HG03060 (cell line): ENCODE results near the gene NAALADL1.
A peak's percentile ranks its signal among the peaks of the same experiment; 100 is the strongest.

Experiments
- ATAC-seq: cut with Tn5 transposase; IDR thresholded peaks from one replicate; pipeline ENCODE4 v1.9.1; 2021; ENCODE audit warnings: low read depth, moderate number of reproducible peaks; ENCODE audit not compliant: unreplicated experiment

The NAALADL1 gene

GRCh38 chr11:65058419-65059054 lies at the start of gene NAALADL1:
NAALADL1 (minus strand) TSS chr11:65058553; CDS start chr11:65058521, 32 bp downstream.
- ATAC-seq, result no peak

DNA sequence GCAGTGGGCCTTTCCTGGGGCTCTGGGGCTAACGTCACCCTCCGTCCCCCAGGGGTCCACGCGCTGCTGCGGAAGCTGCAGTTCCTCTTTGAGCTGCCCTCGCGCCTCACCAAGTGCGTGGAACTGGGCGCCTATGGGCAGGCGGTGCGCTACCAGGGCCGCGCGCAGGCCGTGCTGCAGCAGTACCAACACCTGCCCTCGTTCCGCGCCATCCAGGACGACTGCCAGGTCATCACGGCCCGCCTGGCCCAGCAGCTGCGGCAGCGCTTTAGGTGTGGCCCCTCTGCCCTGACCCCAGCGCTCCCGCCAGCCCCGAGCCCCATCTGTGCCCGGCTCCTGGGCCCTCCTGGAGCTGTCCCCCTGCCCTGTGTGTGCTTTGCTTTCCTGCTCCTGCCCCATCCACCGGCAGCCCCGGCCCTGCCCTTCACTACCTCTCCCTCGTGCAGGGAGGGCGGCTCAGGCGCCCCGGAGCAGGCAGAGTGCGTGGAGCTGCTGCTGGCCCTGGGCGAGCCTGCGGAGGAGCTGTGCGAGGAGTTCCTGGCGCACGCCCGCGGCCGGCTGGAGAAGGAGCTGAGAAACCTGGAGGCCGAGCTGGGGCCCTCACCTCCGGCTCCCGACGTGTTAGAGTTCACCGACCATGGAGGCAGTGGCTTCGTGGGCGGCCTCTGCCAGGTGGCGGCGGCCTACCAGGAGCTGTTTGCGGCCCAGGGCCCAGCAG lies 49.6 kb upstream of the NAALADL1 start:
- ATAC-seq, result no peak

GRCh38 chr11:65107078-65107477 lies 48.7 kb upstream of the NAALADL1 start:
- ATAC-seq, result no peak

DNA sequence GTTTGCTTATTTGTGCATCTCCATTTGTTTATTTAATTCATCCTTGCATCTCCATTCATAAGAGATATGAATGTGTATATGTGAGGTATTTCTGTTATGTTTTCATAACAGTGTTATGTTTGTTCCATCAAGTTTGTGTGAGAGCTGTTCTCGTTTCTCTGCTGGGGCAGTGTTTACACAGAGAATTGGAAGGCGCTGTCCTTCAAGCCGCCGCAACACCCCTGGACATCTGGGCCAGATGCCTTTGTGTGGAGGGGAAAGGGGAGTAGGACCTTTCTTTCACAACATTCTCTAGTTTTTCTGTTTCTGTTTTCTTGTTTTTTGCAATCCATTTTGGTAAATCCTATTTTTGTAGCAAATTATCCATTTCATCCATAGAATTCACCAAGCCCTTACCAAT lies 46.3 kb upstream of the NAALADL1 start:
- no peak for ATAC-seq

DNA sequence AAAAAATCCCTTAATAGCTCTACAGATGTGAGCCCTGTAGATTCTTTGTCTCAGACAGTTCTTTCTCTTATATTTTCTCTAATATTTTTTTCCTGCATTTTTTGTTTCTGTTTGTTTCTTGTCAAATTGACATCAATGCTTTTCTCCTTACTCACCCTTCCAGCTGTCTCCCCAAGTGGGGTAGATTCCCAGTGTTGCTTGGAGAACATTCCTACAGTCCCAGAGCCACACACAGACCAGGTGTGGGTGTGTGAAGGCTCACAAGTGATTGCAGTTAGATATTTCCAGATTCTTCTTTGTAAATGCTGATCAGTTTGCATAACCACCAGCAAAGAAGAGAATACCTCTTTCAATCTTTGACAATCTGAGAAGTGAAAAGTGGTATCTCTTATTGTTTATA lies 45.1 kb upstream of the NAALADL1 start:
- no peak for ATAC-seq

DNA sequence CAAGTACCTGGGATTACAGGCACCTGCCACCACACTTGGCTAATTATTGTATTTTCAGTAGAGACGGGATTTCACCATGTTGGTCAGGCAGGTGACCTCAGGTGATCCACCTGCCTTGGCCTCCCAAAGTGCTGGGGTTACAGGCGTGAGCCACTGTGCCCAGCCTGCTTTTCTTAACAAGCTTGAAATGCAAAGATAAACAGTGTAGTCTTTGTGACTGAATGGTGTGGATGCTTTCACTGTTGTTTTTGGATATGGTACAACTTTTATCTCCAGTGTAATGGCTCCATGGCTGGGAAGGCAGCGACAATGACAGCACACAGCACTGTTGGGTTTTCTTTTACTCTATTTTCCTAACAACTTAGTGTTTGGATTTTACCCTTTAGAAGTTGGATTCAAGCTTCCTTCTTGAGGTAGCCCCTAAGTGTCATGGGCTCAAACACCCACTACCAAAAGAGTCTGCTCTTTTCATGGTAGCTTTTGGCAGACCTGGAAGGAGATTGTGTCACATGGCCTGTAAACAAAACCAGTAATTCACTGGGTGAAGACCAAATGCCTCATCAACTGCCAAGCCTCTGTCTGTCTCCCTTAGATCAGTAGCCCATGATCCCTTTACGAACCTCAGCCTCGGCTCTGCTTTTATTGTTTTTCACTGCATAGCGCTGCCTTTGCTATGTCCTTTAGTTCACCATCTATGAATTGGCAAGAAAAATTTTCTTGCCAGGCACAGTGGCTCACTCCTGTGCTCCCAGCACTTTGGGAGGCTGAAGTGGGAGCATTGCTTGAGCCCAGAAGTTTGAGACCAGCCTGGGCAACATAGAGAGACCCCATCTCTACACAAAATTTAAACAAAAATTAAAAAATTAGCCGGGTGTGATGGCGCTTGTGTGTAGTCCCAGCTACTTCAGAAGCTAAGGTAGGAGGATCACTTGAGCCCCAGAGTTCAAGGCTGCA lies 44.1 kb upstream of the NAALADL1 start:
- no peak for ATAC-seq

DNA sequence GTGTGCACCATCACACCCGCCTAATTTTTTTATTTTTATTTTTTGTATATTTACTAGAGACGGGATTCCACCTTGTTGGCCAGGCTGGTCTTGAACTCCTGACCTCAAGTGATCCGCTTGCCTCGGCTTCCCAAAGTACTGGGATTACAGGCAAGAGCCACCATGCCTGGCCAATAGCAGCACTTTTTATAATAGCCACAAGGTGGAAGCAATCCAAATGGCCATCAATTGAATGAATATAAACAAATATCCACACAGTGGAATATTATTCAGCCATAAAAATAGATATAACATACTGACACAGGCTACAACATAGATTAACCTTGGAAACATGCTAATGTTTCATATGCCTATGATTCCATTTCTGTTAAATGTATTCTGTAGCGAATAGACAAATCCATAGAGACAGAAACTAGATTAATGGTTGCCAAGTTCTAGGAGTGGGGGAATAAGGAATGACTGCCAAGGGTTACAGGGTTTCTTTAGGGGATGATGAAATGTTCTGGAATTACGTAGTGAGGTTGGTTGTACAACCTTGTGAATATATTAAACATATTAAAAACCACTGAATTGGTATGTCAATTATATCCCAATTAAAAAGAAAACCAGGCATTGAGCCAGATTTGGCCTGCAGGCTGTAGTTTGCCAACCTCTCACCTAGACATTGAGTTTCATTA lies 42.5 kb upstream of the NAALADL1 start:
- no peak for ATAC-seq

DNA sequence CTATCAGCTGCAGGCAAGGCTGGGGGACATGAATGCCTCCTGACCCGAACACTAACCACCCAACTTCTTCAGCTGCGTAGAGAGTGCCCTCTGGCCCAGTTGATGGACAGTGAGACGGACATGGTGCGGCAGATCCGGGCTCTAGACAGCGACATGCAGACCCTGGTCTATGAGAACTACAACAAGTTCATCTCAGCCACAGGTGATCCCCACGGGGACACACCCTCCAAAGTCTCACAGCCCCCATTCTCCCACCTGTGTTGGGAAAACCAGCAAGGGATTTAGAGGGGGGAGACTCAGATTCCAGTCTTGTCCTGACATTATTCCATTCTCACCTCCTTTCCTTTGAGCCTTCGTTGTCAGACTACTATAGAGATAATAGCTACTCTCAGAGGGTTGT lies 38.6 kb upstream of the NAALADL1 start:
- no peak for ATAC-seq

DNA sequence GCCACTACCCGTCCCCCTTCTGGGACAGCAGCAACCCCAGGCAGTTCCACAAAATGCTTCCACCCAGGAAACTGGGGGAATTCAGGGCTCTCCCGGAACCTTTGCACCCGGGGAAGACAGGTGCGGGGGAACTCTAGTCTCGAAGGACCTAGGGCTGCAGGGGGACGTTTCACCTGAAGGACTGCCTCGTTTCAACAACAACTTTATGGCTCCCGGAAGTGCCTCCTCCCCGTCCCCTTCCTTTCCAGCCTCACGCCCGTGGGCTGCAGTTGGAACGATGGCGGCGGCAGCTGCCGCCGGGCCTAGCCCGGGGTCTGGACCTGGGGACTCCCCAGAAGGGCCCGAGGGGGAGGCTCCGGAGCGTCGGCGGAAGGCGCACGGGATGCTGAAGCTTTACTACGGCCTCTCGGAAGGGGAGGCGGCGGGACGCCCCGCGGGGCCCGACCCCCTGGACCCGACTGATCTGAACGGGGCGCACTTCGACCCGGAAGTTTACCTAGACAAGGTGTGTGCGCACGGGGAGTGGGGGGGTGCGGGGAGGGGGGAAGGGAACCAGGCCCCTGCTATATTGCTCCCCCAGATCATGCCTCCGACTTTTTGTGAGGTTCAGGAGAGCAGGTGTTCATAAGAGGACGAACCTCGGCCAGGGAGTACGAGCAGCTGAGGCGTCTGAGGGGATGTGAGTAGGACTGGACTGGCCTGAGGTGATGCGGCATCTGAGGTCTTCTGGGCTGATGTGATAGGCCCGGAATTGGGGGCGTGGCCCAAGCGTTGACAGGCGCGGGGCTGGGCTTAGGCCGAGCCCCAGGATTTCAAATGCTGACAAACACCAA lies 37.8 kb upstream of the NAALADL1 start, which contains the start of gene VPS51:
Gene VPS51 (plus strand): TSS at position 241 of the 833 bp plus-strand sequence. CDS start 37 bp downstream, at position 278.
- ATAC-seq, result peak; percentile 60

GRCh38 chr11:65095427-65095826 lies 37.1 kb upstream of the NAALADL1 start:
- ATAC-seq, result no peak

GRCh38 chr11:65090628-65091027 lies 32.3 kb upstream of the NAALADL1 start:
- ATAC-seq, result no peak

DNA sequence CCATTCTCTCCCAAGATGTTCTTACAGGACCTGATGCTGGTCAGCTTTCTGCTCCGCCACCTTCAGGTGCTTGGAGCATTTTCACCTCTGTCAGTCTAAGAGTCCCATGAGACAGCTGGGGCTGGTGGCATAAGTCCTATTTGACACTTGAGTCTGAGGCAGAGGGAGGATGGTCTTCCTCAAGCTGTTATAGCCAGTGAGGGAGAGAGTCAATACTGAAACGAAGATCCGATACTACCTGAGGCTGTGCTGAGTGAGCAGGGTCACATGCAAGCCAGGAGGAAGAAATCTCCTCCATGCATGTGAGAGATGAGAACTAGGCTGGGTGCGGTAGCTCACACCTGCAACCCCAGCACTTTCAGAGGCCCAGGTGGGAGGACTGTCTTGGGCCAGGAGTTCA lies 31.3 kb upstream of the NAALADL1 start:
- no peak for ATAC-seq

- ATAC-seq, result no peak
Measured at GRCh38 chr11:65087827-65088226, 29.5 kb upstream of the NAALADL1 start.

DNA sequence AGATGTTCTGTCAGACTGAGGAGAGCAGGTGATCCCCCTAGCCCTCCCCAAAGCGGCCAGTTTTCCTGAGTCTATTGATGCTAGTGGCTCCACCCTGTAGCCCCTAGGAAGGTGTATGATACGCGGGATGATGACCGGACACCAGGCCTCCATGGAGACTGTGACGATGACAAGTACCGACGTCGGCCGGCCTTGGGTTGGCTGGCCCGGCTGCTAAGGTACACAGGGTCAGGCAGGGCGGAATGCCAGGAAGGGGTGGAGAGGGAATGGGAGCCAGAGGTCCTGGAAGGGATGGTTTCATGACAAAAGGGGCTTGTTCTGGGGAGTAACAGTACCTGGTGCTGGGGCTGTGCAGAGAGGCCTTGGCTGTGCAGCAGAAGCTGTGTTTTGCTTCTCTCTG lies 28.9 kb upstream of the NAALADL1 start:
- ATAC-seq, result no peak

DNA sequence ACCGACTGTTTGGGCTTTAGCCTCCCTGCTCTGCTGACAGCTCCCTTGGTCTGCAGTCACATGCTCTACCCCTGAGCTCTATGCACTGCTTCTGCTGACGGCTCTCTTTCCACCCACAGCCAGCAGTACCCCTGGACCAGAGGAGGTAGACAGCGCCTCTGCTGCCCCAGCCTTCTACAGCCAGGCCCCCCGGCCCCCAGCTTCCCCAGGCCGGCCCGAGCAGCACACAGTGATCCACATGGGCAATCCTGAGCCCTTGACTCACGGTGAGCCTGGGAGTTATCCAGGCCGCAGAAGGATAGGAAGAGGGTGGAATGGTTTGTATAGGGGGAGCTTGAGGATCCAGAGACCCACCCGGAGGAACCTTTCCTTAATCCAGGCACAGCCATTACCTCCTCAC lies 28.5 kb upstream of the NAALADL1 start:
- ATAC-seq, result no peak

DNA sequence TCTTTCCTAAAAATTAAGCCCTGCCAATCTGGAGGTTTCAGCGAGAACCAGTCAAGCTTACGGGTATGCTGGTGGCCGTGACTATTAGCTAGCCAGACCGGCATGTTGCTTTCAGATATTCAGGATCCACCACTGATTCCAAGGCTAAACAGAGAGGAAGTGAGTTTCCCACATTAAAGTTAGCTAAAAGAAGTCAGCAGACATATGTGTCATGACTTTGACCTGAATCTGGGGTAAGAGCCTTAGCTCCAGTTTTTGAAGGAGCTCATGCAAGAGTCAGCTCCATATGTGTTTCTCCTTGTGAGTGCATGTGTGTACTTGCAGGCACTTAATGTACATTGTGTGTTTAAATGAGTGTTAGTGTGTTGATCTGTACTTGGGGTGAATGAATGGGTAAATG lies 27.1 kb upstream of the NAALADL1 start:
- ATAC-seq, result no peak

DNA sequence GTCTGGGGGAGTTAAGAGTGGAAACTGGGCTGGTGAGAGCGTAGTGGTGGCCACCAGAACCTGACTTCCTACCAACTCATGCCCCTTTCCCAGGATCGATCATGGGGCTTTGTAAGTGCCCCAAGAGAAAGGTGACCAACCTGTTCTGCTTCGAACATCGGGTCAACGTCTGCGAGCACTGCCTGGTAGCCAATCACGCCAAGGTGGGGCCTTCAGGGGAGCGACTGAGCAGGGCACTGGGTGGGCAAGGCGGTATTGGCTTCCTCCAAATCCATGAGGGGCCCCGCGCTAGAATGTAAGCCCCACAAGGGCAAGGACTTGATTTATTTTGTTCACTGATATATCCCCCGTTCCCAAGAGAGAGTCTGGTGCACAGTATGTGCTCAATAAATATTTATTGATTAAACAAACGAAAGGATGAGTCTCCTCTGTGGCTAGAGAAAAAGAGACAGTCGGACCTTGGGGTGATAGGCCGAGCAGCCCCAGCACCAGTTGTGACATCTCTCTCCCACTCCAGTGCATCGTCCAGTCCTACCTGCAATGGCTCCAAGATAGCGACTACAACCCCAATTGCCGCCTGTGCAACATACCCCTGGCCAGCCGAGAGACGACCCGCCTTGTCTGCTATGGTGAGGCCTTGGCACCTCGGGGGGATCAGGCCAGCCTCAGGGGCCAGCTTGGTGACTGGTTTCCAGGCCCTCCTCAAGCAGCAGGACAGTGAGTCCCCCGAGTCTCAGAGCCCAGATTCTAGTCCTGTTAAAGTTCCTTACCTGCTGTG lies 26.4 kb upstream of the NAALADL1 start:
- ATAC-seq, result no peak

- peak; percentile 77 for ATAC-seq
Measured at GRCh38 chr11:65083834-65084597, 25.7 kb upstream of the NAALADL1 start, which contains the start of the genes CDCA5 and ZFPL1. CDCA5 (minus strand) TSS chr11:65084040; CDS start chr11:65083978, 62 bp downstream. ZFPL1 (plus strand) TSS chr11:65084222; CDS start chr11:65084699, 477 bp downstream.
